PFSK-1 (cell line): Measurements from ENCODE around the gene C9orf50.

Experiments
- FOXP2 ChIP-seq: optimal IDR thresholded peaks from 2 replicates; pipeline ENCODE3; 2011; ENCODE audit warnings: borderline replicate concordance, control low read depth, inconsistent platforms; ENCODE audit not compliant: insufficient read depth; ENCODE audit errors: extremely low read length, extremely low read depth
- POLR2AphosphoS5 ChIP-seq: IDR thresholded peaks from 2 replicates; pipeline ENCODE4 v1.6.1; 2012; ENCODE audit warnings: low read depth, mild to moderate bottlenecking, control low read depth, low read length, moderate library complexity
- REST ChIP-seq, 2 experiments: IDR thresholded peaks; 2 replicates each; pipeline versions ENCODE4 v1.6.1 to v1.8.0; 2011 to 2012; ENCODE audit warnings: low read depth in 2 of 2, low read length in 2 of 2, control low read depth in 1 of 2, inconsistent platforms in 1 of 2, mild to moderate bottlenecking in 1 of 2, moderate library complexity in 1 of 2; ENCODE audit not compliant: insufficient read depth in 1 of 2
- SIN3A ChIP-seq: IDR thresholded peaks from 2 replicates; pipeline ENCODE4 v1.6.1; 2012; ENCODE audit warnings: mild to moderate bottlenecking, low read length, moderate library complexity, borderline replicate concordance; ENCODE audit not compliant: insufficient read depth
- TAF1 ChIP-seq: IDR thresholded peaks from 2 replicates; pipeline ENCODE4 v1.6.1; 2012; ENCODE audit warnings: low read length, control low read depth, borderline replicate concordance; ENCODE audit not compliant: insufficient read depth

The C9orf50 gene

GRCh38 chr9:129581505-129582189, 39.3 kb downstream of the C9orf50 start:
- TF ChIP-seq REST (IDR thresholded peaks at IDR 0.05; ENCODE audit: insufficient read depth in 1 of 2, low read depth in 2 of 2, low read length in 2 of 2): no peak
- no peak for TF ChIP-seq TAF1
- TF ChIP-seq FOXP2: no peak
- no peak for TF ChIP-seq POLR2AphosphoS5
- no peak for TF ChIP-seq SIN3A

GRCh38 chr9:129580211-129580915, 40.5 kb downstream of the C9orf50 start:
- no peak for TF ChIP-seq POLR2AphosphoS5

GRCh38 chr9:129579294-129579693, 41.6 kb downstream of the C9orf50 start:
- TF ChIP-seq FOXP2 (no peak), TAF1 (no peak), SIN3A (no peak), REST (IDR thresholded peaks at IDR 0.05; ENCODE audit: insufficient read depth in 1 of 2, low read depth in 2 of 2, low read length in 2 of 2) (no peak), POLR2AphosphoS5 (no peak)

GRCh38 chr9:129576546-129577543, 44.1 kb downstream of the C9orf50 start:
- TF ChIP-seq FOXP2 (peak; percentile 72), SIN3A (no peak)

GRCh38 chr9:129575818-129576217, 45.1 kb downstream of the C9orf50 start:
- TF ChIP-seq POLR2AphosphoS5 (no peak), SIN3A (no peak), FOXP2 (no peak), TAF1 (no peak), REST (IDR thresholded peaks at IDR 0.05; ENCODE audit: insufficient read depth in 1 of 2, low read depth in 2 of 2, low read length in 2 of 2) (no peak)

- TF ChIP-seq TAF1: no peak
These were observed 45.9 kb downstream of the C9orf50 start for GRCh38 chr9:129574911-129575585.
